Mucosa of descending colon (tissue), 3 donors: ENCODE results near the gene PLIN5. TPM values are rescaled to one million over a fixed set of nuclear protein-coding genes. Genes with fewer than 3 reads are reported as not detected.
A peak's percentile ranks its signal among the peaks of the same experiment; 100 is the strongest.

Experiments used
- ATAC-seq: fragments of 200-7000 bp; cut with Tn5 transposase; one replicate; pipeline ENCODE4 v1.9.1; 2020; ENCODE audit warnings: mild to moderate bottlenecking, moderate library complexity
- DNase-seq, 3 donors: peaks; one replicate each; pipeline ENCODE4 v3.0.0-alpha.2; 2020
- H3K36me3 ChIP-seq: fragments of 200-600 bp; one replicate; pipeline ENCODE4 v1.8.0; 2021; ENCODE audit warnings: low read depth, mild to moderate bottlenecking
- H3K4me1 ChIP-seq: fragments of 200-600 bp; one replicate; pipeline ENCODE4 v1.8.0; 2021; ENCODE audit warnings: low read depth, mild to moderate bottlenecking
- H3K4me3 ChIP-seq: fragments of 200-600 bp; one replicate; pipeline ENCODE4 v1.8.0; 2021; ENCODE audit warnings: mild to moderate bottlenecking
- H3K9me3 ChIP-seq: fragments of 200-600 bp; one replicate; pipeline ENCODE4 v1.8.0; 2021; ENCODE audit warnings: mild to moderate bottlenecking
- CTCF ChIP-seq: fragments of 200-600 bp; IDR thresholded peaks from one replicate; pipeline ENCODE4 v1.8.0; 2022; ENCODE audit warnings: antibody characterized with exemption, mild to moderate bottlenecking
- intact Hi-C, 2 donors: fragments of 100-400 bp; cut with DNase I in 1 of 2; cut with micrococcal nuclease in 1 of 2; formaldehyde crosslinking; loops; one replicate each; pipeline versions ENCODE4 v1.11.0 to v1.11.1; 2022; cut with DNase I, micrococcal nuclease
- total RNA-seq, 3 donors: library from RNA; stranded (reverse); fragmentation: NEBNext Ultra II Directional in 2 of 3; extraction: Animal tissue kit (Norgen Biotek cat#: 25700) in 2 of 3; gene quantifications; one replicate each; pipeline versions ENCODE4 v1.2.1 to v1.2.4, GENCODE V29; 2021 to 2023
- donor health status: DM: no; HTN: no; CAD: no; lungs with moderate emphysema.
- donor health status: DM: no; HTN: no; CAD: no.
- donor health status: DM: no; HTN: yes; CAD: no.

Gene PLIN5
- total RNA-seq, 3 donors from 2014 or later = 3.2 to 6.7 (median 4.5) TPM

DNA sequence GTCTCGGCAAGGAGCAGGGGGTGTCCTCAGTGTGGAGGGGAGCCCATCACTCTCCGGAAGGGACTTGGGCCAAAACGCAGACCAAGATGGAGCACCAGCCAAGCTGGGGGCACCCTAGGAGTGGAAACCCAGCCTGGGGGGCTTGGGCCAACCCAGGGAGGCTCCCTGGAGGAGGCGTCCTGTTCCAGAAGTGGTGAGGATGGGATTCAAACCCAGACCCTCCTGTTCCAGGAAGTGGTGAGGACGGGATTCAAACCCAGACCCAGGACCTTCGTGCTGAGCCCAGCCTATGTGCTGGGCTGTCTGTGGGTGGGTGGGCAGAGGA lies 15.9 kb downstream of the PLIN5 start:
- no peaks in the 10 kb centered on the region for H3K4me1 ChIP-seq
- DNase-seq = no peak
- intact Hi-C loops = no loop called here
- no peak for TF ChIP-seq CTCF
- no peaks in the 10 kb centered on the region for H3K9me3 ChIP-seq
- no peaks in the 10 kb centered on the region for H3K36me3 ChIP-seq
- H3K4me3 ChIP-seq = no peak overlapping the region
- ATAC-seq = no peak

- DNase-seq = peak in 1 of 3 donors; percentile 43
- no peaks in the 10 kb centered on the region for H3K4me1 ChIP-seq
- intact Hi-C loops = no loop called here
- no peak for TF ChIP-seq CTCF
- no peaks in the 10 kb centered on the region for H3K36me3 ChIP-seq
- H3K9me3 ChIP-seq = no peaks in the 10 kb centered on the region
- peak; percentile 58 for ATAC-seq
- H3K4me3 ChIP-seq = no peak within 1 kb of the TSS
These were observed 16.5 kb downstream of the PLIN5 start, which contains the start of gene PLIN4 for GRCh38 chr19:4518345-4519171. PLIN4 (minus strand) TSS chr19:4518486; CDS start chr19:4518272, 214 bp downstream.

- no peak for ATAC-seq
- Histone ChIP-seq H3K4me1 (no peaks in the 10 kb centered on the region), H3K9me3 (no peaks in the 10 kb centered on the region), H3K4me3 (no peak overlapping the region), H3K36me3 (no peaks in the 10 kb centered on the region)
- DNase-seq = no peak
- intact Hi-C loops = no loop called here
- no peak for TF ChIP-seq CTCF
These were observed 17.5 kb downstream of the PLIN5 start for GRCh38 chr19:4517451-4518057.

DNA sequence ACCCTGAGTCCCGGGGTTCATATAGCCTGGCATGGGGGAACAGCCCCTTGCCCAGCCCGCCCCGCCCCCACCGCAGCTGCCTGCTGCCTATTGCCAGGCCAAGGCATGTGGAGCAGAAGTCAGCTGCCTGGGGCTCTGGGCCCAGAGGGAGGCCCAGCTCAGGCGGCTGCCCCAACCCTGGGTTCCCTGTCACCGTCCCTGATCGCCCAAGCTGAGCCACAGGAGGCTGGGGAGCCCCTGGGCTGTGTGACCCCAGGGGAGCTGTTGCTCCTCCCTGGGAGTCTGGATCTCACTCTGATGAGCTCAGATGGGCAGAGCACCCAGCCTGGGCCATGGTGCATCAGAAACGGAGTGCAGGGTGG lies 18.1 kb downstream of the PLIN5 start:
- Histone ChIP-seq H3K9me3 (no peaks in the 10 kb centered on the region), H3K36me3 (no peaks in the 10 kb centered on the region), H3K4me3 (no peak overlapping the region), H3K4me1 (no peaks in the 10 kb centered on the region)
- DNase-seq (no peak), ATAC-seq (no peak)
- TF ChIP-seq CTCF = no peak
- intact Hi-C loops = no loop called here

GRCh38 chr19:4516199-4516938 lies 18.7 kb downstream of the PLIN5 start:
- intact Hi-C loops = no loop called here
- Histone ChIP-seq H3K36me3 (no peaks in the 10 kb centered on the region), H3K9me3 (no peaks in the 10 kb centered on the region), H3K4me1 (no peaks in the 10 kb centered on the region), H3K4me3 (no peak overlapping the region)
- DNase-seq (no peak), ATAC-seq (no peak)
- no peak for TF ChIP-seq CTCF
